Measurements from ENCODE around the gene SMC1A. TPM values are rescaled to one million over a fixed set of nuclear protein-coding genes. Genes with fewer than 3 reads are reported as not detected.
"Not testable (repeated sequence)": the region's sequence is repeated elsewhere in the genome, so short reads cannot be mapped to it uniquely, and the experiment has no call there.

The SMC1A gene
- total RNA-seq, 1 donor from 2014 or later, result 35.9 TPM

DNA sequence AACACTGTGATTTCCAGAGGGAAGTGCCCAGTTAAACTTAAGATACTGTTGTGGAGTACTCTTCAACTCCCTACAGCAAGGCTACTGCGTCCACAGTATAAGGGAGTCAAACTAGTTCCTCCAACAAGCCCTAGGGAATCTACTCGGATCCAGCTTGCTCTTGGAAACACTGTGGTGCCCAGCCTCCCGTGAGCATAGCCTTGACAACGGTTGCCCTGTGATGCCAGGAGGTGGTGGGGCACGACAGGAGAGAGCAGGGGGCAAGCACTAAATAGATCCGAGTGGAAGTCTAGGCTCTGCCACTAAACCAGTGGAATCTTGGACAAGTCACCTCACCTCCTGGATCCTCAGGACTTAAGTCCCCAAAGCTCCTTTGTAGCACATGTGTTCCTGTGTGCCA, 45.6 kb downstream of the SMC1A start:
- intact Hi-C loops (cut with micrococcal nuclease), result no loop called here
- TF ChIP-seq, protein P1, sequence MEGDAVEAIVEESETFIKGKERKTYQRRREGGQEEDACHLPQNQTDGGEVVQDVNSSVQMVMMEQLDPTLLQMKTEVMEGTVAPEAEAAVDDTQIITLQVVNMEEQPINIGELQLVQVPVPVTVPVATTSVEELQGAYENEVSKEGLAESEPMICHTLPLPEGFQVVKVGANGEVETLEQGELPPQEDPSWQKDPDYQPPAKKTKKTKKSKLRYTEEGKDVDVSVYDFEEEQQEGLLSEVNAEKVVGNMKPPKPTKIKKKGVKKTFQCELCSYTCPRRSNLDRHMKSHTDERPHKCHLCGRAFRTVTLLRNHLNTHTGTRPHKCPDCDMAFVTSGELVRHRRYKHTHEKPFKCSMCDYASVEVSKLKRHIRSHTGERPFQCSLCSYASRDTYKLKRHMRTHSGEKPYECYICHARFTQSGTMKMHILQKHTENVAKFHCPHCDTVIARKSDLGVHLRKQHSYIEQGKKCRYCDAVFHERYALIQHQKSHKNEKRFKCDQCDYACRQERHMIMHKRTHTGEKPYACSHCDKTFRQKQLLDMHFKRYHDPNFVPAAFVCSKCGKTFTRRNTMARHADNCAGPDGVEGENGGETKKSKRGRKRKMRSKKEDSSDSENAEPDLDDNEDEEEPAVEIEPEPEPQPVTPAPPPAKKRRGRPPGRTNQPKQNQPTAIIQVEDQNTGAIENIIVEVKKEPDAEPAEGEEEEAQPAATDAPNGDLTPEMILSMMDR (IDR thresholded peaks at IDR 0.05; ENCODE audit: borderline replicate concordance), result no peak
- Histone ChIP-seq H3K4me1 (no peaks in the 10 kb centered on the region), H3K36me3 (peaks cover 48% of the 10 kb centered on the region), H3K4me3 (no peak overlapping the region), H3K27ac (replicated peaks) (no peak overlapping the region), H3K9me3 (replicated peaks) (no peaks in the 10 kb centered on the region), H3K27me3 (ENCODE audit: low read depth) (no peaks in the 10 kb centered on the region)
- DNase-seq, result no peak

DNA sequence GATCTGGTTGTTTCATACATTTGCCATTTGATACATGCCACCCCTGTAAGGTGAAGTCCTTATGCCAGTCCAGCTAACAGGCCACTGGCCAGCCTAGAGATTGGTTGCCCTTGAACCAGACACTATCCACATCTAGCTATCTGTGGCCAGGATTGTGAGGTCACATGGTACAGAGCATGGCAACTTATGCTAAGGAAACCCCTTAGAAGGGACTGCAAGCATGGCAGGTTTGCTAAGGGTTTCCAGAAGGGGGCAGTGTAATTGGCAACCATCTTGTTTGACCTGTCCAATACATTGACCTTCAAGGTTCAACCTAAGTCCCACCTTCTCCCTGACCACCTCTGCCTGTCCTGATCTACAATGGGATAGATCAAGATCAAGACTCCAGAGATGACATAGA, 47.5 kb downstream of the SMC1A start:
- DNase-seq, result no peak
- Histone ChIP-seq H3K9me3 (replicated peaks) (no peaks in the 10 kb centered on the region), H3K27ac (replicated peaks) (no peak overlapping the region), H3K27me3 (ENCODE audit: low read depth) (no peaks in the 10 kb centered on the region), H3K36me3 (peaks cover 29% of the 10 kb centered on the region), H3K4me3 (no peak overlapping the region), H3K4me1 (no peaks in the 10 kb centered on the region)
- TF ChIP-seq, protein P1 (IDR thresholded peaks at IDR 0.05; ENCODE audit: borderline replicate concordance), result no peak
- intact Hi-C loops (cut with micrococcal nuclease), result no loop called here

DNA sequence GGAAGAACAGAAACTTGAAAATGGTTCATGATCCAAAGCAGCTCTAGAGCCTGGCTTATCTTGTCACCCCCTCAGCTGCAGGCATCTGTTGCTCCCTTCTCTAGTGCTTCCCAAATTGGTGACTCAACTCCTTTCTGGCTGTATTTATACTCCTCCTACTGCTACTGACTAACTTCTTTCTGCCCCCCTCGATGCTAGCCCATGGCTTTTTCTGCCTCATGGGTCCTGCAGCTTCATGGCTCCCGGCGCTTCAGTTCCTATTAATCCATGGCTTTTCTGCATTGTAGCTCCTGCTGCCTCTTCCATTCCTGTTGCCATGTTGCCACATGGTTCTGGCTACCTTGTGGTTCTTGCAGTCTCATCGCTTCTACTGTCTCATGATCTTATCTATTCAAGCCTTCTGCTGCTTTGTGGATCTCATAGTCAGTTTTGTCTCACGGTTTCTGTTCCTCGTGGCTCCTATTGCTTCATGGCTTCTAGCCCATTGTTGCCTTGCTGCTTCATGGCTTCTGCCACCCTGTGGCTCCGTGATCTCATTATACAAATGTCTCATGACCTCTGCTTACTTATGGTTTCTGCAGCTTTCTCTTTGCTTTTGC, 48.1 kb downstream of the SMC1A start:
- no peaks in the 10 kb centered on the region for H3K4me1 ChIP-seq
- DNase-seq, result no peak
- TF ChIP-seq, protein P1 (IDR thresholded peaks at IDR 0.05; ENCODE audit: borderline replicate concordance), result no peak
- no peak overlapping the region for H3K4me3 ChIP-seq
- intact Hi-C loops (cut with micrococcal nuclease), result no loop called here
- H3K27me3 ChIP-seq (ENCODE audit: low read depth), result no peaks in the 10 kb centered on the region
- no peaks in the 10 kb centered on the region for H3K9me3 ChIP-seq (replicated peaks)
- H3K27ac ChIP-seq (replicated peaks), result no peak overlapping the region
- H3K36me3 ChIP-seq, result peaks cover 23% of the 10 kb centered on the region

DNA sequence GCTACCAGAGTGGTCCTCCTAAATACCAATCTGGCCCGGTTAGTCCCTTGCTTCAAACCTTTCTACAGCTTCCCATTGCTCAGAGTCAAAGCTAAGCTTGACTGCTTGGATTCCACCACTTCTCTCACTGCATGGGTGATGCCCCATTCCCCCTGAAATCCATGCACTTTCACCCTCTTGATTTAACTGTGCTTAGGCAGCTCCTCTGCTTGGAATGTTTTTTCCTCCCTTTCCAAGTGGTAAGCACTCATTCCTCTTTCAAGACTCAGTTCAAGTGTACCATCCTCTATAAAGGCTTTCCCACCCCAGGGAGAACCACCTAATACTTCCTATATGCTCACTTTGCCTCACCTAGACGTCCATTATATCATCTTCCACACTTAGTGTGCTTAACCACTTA, 49.1 kb downstream of the SMC1A start:
- Histone ChIP-seq H3K9me3 (replicated peaks) (no peaks in the 10 kb centered on the region), H3K36me3 (peaks cover 13% of the 10 kb centered on the region), H3K4me1 (no peaks in the 10 kb centered on the region), H3K27ac (replicated peaks) (no peak overlapping the region), H3K27me3 (ENCODE audit: low read depth) (no peaks in the 10 kb centered on the region), H3K4me3 (no peak overlapping the region)
- DNase-seq, result no peak
- TF ChIP-seq, protein P1 (IDR thresholded peaks at IDR 0.05; ENCODE audit: borderline replicate concordance), result no peak
- intact Hi-C loops (cut with micrococcal nuclease), result no loop called here

DNA sequence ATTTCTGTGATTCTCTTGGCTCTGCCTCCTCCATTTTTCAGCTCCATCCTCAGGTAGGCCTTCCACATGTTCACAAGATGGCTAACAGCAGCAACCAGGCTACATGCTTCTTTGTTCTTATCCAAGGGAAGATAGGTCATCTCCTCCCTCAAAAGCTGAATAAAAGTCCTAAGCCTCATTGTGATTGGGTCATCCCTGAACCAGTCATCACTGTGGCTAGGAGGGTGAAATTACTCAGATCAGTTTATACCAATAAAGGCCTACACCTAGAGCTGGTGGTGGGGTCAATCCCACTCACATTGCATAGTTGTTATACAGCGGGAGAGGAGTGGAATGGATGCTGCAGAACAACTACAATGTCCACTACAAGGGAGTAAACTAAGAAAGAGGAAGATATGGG, 56.0 kb downstream of the SMC1A start:
- intact Hi-C loops (cut with micrococcal nuclease); H3K27me3 ChIP-seq (ENCODE audit: low read depth); H3K27ac ChIP-seq (replicated peaks); H3K9me3 ChIP-seq (replicated peaks); H3K36me3 ChIP-seq; DNase-seq; H3K4me3 ChIP-seq; H3K4me1 ChIP-seq: not testable (repeated sequence)

DNA sequence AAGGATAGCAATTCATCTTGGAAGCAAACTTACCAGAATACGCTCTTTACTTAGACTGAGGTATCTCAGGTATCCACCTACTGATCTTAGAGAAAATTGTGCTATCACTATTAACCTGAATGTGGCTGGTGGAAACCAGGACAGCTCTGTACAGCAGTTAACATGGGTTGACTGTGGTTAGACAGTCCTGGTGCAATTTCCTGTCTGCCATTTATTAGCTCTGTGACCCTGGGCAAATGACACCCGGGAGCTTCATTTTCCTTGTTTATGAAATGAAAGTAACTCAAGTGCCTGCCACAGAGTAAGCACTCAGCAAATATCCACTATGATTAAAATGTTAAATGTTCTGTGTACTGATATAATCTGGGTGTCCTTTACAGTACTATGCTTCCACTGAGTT, 60.0 kb downstream of the SMC1A start:
- H3K27ac ChIP-seq (replicated peaks), result no peak overlapping the region
- intact Hi-C loops (cut with micrococcal nuclease), result no loop called here
- H3K9me3 ChIP-seq (replicated peaks), result no peaks in the 10 kb centered on the region
- H3K27me3 ChIP-seq (ENCODE audit: low read depth), result no peaks in the 10 kb centered on the region
- no peak for DNase-seq
- H3K4me1 ChIP-seq, result no peaks in the 10 kb centered on the region
- no peak overlapping the region for H3K4me3 ChIP-seq
- TF ChIP-seq, protein P1 (IDR thresholded peaks at IDR 0.05; ENCODE audit: borderline replicate concordance), result no peak
- H3K36me3 ChIP-seq, result no peaks in the 10 kb centered on the region

Data from left ventricle myocardium inferior (tissue), 1 donor.